K562 (cell line): ENCODE measurements around the gene HEPACAM. TPM values are rescaled to one million over a fixed set of nuclear protein-coding genes. Genes with fewer than 3 reads are reported as not detected.

ENCODE experiments used
- ATAC-seq: fragments of 200-7000 bp; cut with Tn5 transposase; 3 replicates; pipeline ENCODE4 v1.9.1; 2020; ENCODE audit warnings: moderate library complexity
- BruUV-seq: library from RNA; stranded (reverse); fragments of 400-500 nt; replicated peaks from 2 replicates; lab custom pipeline; 2021; lab: Mats Ljungman, UMichigan
- CTCF ChIA-PET: fragments of 300-600 bp; formaldehyde crosslinking; extraction: SDS; loops from one replicate; lab custom pipeline; 2021; ENCODE audit warnings: low intra/inter-chr PET ratio; lab: Yijun Ruan, JAX
- POLR2A ChIA-PET: fragments of 300-600, 350-650 bp; sonication (Branson Sonifier 250); formaldehyde crosslinking; extraction: SDS; loops from one replicate; lab custom pipeline; 2021; ENCODE audit warnings: antibody characterized with exemption, inconsistent platforms; lab: Yijun Ruan, JAX
- DNase-seq, 4 experiments: peaks; one replicate each; pipeline versions ENCODE4 v3.0.0 to v3.0.0-alpha.2; 2011 to 2018; ENCODE audit warnings: low spot score in 3 of 4, mixed read lengths in 3 of 4; ENCODE audit errors: extremely low read depth in 1 of 4
- FAIRE-seq: peaks from 2 replicates; lab custom pipeline; 2011; peaks lifted over from hg19 to GRCh38; lab: Jason Lieb, UNC
- H2AFZ ChIP-seq: 2 replicates; pipeline ENCODE4 v1.6.0; 2011; ENCODE audit warnings: low read depth, low read length, control low read depth, inconsistent platforms
- H3K27ac ChIP-seq: fragments of 200-600 bp; 3 replicates; pipeline ENCODE4 v1.8.0; 2011; ENCODE audit warnings: low read depth, mild to moderate bottlenecking, control low read depth, inconsistent platforms, low read length, moderate library complexity, mixed read lengths; ENCODE audit errors: extremely low read depth
- H3K27me3 ChIP-seq, 2 experiments: fragments of 300-600 bp in 1 of 2; 2 replicates in 1 of 2; 3 replicates in 1 of 2; pipeline versions ENCODE4 v1.6.0 to v1.8.0; 2011; ENCODE audit warnings: inconsistent platforms in 2 of 2, low read length in 2 of 2, mild to moderate bottlenecking in 1 of 2, mixed read lengths in 1 of 2, moderate library complexity in 1 of 2; ENCODE audit not compliant: control insufficient read depth in 2 of 2, insufficient read depth in 2 of 2
- H3K36me3 ChIP-seq: fragments of 300-600 bp; 3 replicates; pipeline ENCODE4 v1.8.0; 2011; ENCODE audit warnings: mild to moderate bottlenecking, low read length, inconsistent platforms; ENCODE audit not compliant: control insufficient read depth, insufficient read depth
- H3K4me1 ChIP-seq, 2 experiments: fragments of 200-600 bp in 1 of 2; replicated peaks in 1 of 2; 2 replicates in 1 of 2; 3 replicates in 1 of 2; pipeline versions ENCODE4 v1.5.1 to v1.8.0; 2011; ENCODE audit warnings: inconsistent platforms in 2 of 2, low read length in 2 of 2, mild to moderate bottlenecking in 1 of 2, mixed read lengths in 1 of 2, moderate library complexity in 1 of 2; ENCODE audit not compliant: control insufficient read depth in 2 of 2, insufficient read depth in 2 of 2
- H3K4me2 ChIP-seq: 2 replicates; pipeline ENCODE4 v1.6.1; 2011; ENCODE audit warnings: low read length, control low read depth, inconsistent platforms, mixed read lengths; ENCODE audit not compliant: insufficient read depth
- H3K4me3 ChIP-seq: fragments of 200-600 bp; sonication (generic), shearing (Covaris generic); 2 replicates; pipeline ENCODE4 v1.5.1; 2016; ENCODE audit warnings: control low read depth, inconsistent platforms
- H3K79me2 ChIP-seq: fragments of 200-600 bp; 3 replicates; pipeline ENCODE4 v1.8.0; 2011; ENCODE audit warnings: low read length, inconsistent platforms; ENCODE audit not compliant: control insufficient read depth, insufficient read depth
- H3K9ac ChIP-seq, 2 experiments: 2 replicates each; pipeline versions ENCODE4 v1.6.0 to v1.6.1; 2011; ENCODE audit warnings: low read depth in 2 of 2, low read length in 2 of 2, control low read depth in 1 of 2, inconsistent platforms in 1 of 2, mild to moderate bottlenecking in 1 of 2, mixed read lengths in 1 of 2; ENCODE audit not compliant: insufficient read depth in 1 of 2
- H3K9me1 ChIP-seq: one replicate; pipeline ENCODE4 v1.6.0; 2011; ENCODE audit warnings: inconsistent platforms, mild to moderate bottlenecking, low read length, moderate library complexity; ENCODE audit not compliant: control insufficient read depth, insufficient read depth
- H3K9me3 ChIP-seq: replicated peaks from 2 replicates; pipeline ENCODE4 v1.5.1; 2011; ENCODE audit warnings: low read depth, low read length, inconsistent platforms; ENCODE audit not compliant: control insufficient read depth, insufficient read depth
- H4K20me1 ChIP-seq: replicated peaks from 2 replicates; pipeline ENCODE4 v1.6.1; 2011; ENCODE audit warnings: low read length, inconsistent platforms, mixed read lengths; ENCODE audit not compliant: control insufficient read depth, insufficient read depth
- BRCA1 ChIP-seq, 2 experiments: fragments of 450-650 bp in 1 of 2; sonication (generic) in 1 of 2; formaldehyde crosslinking in 1 of 2; IDR thresholded peaks; 2 replicates each; pipeline versions ENCODE4 v1.5.0 to v1.6.1; 2017 to 2020; ENCODE audit warnings: mild to moderate bottlenecking in 1 of 2, missing genetic modification reagents in 1 of 2
- HOMEZ ChIP-seq: fragments of 250-450 bp; sonication (Bioruptor Pico); IDR thresholded peaks from 2 replicates; pipeline ENCODE4 v1.4.0; 2020; ENCODE audit warnings: mild to moderate bottlenecking, moderate library complexity
- KLF6 ChIP-seq: fragments of 250-450 bp; sonication (Bioruptor Pico); IDR thresholded peaks from 2 replicates; pipeline ENCODE4 v1.4.0; 2020; ENCODE audit warnings: mild to moderate bottlenecking, moderate library complexity, borderline replicate concordance
- MXD1 ChIP-seq: fragments of 250-450 bp; sonication (Bioruptor Pico); IDR thresholded peaks from 2 replicates; pipeline ENCODE4 v1.8.0; 2021; ENCODE audit warnings: borderline replicate concordance, mild to moderate bottlenecking, moderate library complexity; ENCODE audit not compliant: poor library complexity, severe bottlenecking
- NFRKB ChIP-seq: fragments of 450-650 bp; IDR thresholded peaks from 2 replicates; pipeline ENCODE4 v1.6.1; 2016; ENCODE audit warnings: low read depth
- SMARCA5 ChIP-seq: fragments of 450-650 bp; IDR thresholded peaks from 2 replicates; pipeline ENCODE4 v1.6.1; 2016
- TAF1 ChIP-seq: IDR thresholded peaks from 2 replicates; pipeline ENCODE4 v1.6.1; 2011; ENCODE audit warnings: mild to moderate bottlenecking, low read length, moderate library complexity; ENCODE audit not compliant: insufficient read depth, control insufficient read depth, severe bottlenecking; ENCODE audit errors: extremely low read depth
- USF1 ChIP-seq: sonication (generic); formaldehyde crosslinking; IDR thresholded peaks from 2 replicates; pipeline ENCODE4 v1.9.0; 2022; ENCODE audit warnings: mild to moderate bottlenecking, missing genetic modification reagents
- ZBTB43 ChIP-seq: sonication (generic); formaldehyde crosslinking; IDR thresholded peaks from 2 replicates; pipeline ENCODE4 v1.8.0; 2023; ENCODE audit warnings: mild to moderate bottlenecking, missing genetic modification reagents
- ZBTB9 ChIP-seq: fragments of 450-650 bp; formaldehyde crosslinking; IDR thresholded peaks from 2 replicates; pipeline ENCODE4 v1.4.0; 2020; ENCODE audit warnings: mild to moderate bottlenecking, moderate library complexity
- WGBS: fragments of 100-300 bp; shearing (Covaris generic); methylation state at CpG from one replicate; pipeline ENCODE4 v1.1.6; 2016; ENCODE audit warnings: low coverage, mixed read lengths; ENCODE audit not compliant: insufficient coverage; ENCODE audit errors: missing lambda C conversion rate; 5-methylcytosine and 5-hydroxymethylcytosine counted together
- in situ Hi-C: fragments of 300-500 bp; cut with MboI; formaldehyde crosslinking; loops from 4 replicates; pipeline ENCODE4 v1.15.0; 2018; ENCODE audit warnings: inconsistent platforms, mixed read lengths
- intact Hi-C: fragments of 100-400 bp; cut with micrococcal nuclease; formaldehyde crosslinking; loops from 2 replicates; pipeline ENCODE4 v1.14.2; 2022
- polyA plus RNA-seq, 8 experiments: library from polyadenylated mRNA; depleted of rRNA in 4 of 8; stranded (reverse) in 5 of 8; unstranded in 3 of 8; fragments of >200 nt; fragmentation: Nextera tagmentation in 2 of 8; fragmentation: Illumina TruSeq in 1 of 8; extraction: Ambion mirVana in 2 of 8; extraction: Trizol in 1 of 8; gene quantifications; 2 replicates each; pipeline versions ENCODE4 v1.2.1 to v1.2.3, GENCODE V29; 2011 to 2014; ENCODE audit warnings: inconsistent platforms in 1 of 8, missing spikeins in 1 of 8
- total RNA-seq, 7 experiments: library from RNA; depleted of rRNA in 6 of 7; stranded (reverse); fragments of >200 nt in 6 of 7; fragmentation: Illumina TruSeq in 2 of 7; extraction: Trizol in 2 of 7; gene quantifications; 2 replicates each; pipeline versions ENCODE4 v1.2.1 to v1.2.3, GENCODE V29; 2011 to 2021; ENCODE audit warnings: low replicate concordance in 1 of 7
- TF ChIP-seq, protein P1 (sequence below): fragments of 250-450 bp; sonication (Bioruptor Pico); IDR thresholded peaks from 2 replicates; pipeline ENCODE4 v1.6.1; 2021; ENCODE audit warnings: mild to moderate bottlenecking

HEPACAM gene
- total and polyA plus RNA-seq, 9 of the 15 experiments (the other 6 are each of a cell fraction or from before 2014, with no cell fraction given) = not detected

DNA sequence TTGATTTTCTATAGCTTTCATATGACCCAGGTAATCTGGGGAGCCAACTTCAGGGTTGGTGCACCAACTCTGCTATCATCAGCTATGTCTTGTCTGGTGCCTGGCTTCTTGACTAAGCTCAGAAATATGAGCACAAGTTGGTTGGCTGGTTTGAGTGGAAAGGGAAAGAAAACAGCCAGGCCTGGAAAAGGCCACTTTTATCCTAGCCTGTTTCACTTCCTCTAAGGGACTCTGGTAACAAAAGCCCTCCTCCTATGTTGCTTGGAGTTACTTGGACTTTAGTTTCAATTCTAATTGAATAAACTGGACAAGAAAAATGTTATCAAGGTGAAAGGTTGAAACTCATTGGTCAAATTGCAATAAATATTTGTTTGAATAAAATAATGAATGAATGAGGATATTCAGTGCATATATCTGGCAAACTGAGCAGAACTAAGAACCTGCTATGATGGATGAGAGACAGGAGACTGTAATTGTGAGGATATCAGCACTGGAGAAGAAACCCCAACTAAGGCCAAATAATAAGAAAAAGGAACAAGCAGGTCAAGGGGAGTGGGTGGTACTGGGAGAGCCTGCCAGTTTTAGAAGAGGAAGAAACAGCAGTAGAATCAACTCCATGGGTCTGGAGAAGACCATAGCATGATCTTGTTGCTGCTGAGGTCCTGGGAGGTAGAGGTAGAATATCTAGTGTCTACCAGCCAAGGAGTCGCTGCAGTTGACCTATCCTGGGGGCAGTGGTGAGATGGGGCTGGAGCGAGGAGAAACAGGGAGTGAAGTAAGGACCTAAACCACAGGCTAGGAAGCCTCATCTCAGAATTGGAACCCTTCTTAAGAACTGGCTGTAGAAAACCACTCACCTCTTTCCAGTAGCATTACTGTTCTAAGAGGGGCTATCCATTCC lies 46.4 kb downstream of the HEPACAM start:
- intact Hi-C loops (no loop called here), in situ Hi-C loops (no loop called here)
- Histone ChIP-seq H3K27ac (no peak overlapping the region), H3K9me3 (no peaks in the 10 kb centered on the region), H3K36me3 (no peaks in the 10 kb centered on the region), H3K9ac (no peak overlapping the region), H3K9me1 (peaks cover under 1% of the 10 kb centered on the region), H3K79me2 (no peaks in the 10 kb centered on the region), H3K4me1 (peaks cover 6% of the 10 kb centered on the region in 2 experiments; a peak in 2 of 5 replicates), H3K4me2 (no peak overlapping the region), H4K20me1 (no peaks in the 10 kb centered on the region), H3K4me3 (no peak overlapping the region), H3K27me3 (peaks cover 14 to 70% of the 10 kb centered on the region in 2 experiments), H2AFZ (no peak overlapping the region)
- ChIA-PET POLR2A (interaction anchor here (1.1 kb wide), 1 partner anchor 10 kb away, joined by 3 read pairs; no protein-coding TSS in a partner anchor), CTCF (no interaction called here)
- TF ChIP-seq SMARCA5 = no peak
- no peak for TF ChIP-seq ZBTB9 (CRISPR knock-in tag)
- TF ChIP-seq NFRKB = no peak
- no peak for TF ChIP-seq USF1 (CRISPR knock-in tag)
- no peak for TF ChIP-seq ZBTB43 (CRISPR knock-in tag)
- TF ChIP-seq TAF1 = no peak
- no peak for TF ChIP-seq BRCA1 (IDR thresholded peaks at IDR 0.05)
- no peak for TF ChIP-seq BRCA1 (CRISPR knock-in tag; IDR thresholded peaks at IDR 0.05)
- TF ChIP-seq, protein P1, sequence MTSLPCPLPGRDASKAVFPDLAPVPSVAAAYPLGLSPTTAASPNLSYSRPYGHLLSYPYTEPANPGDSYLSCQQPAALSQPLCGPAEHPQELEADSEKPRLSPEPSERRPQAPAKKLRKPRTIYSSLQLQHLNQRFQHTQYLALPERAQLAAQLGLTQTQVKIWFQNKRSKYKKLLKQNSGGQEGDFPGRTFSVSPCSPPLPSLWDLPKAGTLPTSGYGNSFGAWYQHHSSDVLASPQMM (CRISPR knock-in tag) = no peak
- no peak for TF ChIP-seq HOMEZ
- no peak for TF ChIP-seq MXD1 (CRISPR knock-in tag)
- TF ChIP-seq KLF6 (CRISPR knock-in tag) = no peak
- no TSS peak for BruUV-seq
- no peak for FAIRE-seq
- no peak for ATAC-seq
- no peak for DNase-seq
- 0% methylated on average over 2 of the region's 2 CpGs for WGBS
